HG02885 (cell line): ENCODE data around the gene COG8.

Experiments used
- ATAC-seq: cut with Tn5 transposase; IDR thresholded peaks from one replicate; pipeline ENCODE4 v1.9.1; 2021; ENCODE audit warnings: mild to moderate bottlenecking; ENCODE audit not compliant: unreplicated experiment, poor library complexity

The COG8 gene

DNA sequence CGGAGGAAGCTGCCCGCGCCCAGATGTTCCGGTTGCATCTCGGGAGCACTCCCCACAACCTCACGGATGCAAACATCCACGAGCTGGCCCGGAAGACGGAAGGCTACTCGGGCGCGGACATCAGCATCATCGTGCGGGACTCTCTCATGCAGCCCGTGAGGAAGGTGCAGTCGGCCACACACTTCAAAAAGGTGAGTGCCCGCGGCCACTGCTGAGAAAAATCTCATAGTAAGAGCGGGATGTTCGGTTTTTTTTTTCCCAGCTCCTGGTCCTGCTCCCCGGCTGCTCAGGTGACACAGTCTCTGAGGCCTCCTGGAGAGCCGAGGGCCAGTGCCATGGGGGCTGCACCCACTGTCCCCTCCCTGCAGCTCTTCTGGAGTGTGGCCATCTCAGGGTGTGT is 18.3 kb downstream of the COG8 start:
- ATAC-seq, result no peak

DNA sequence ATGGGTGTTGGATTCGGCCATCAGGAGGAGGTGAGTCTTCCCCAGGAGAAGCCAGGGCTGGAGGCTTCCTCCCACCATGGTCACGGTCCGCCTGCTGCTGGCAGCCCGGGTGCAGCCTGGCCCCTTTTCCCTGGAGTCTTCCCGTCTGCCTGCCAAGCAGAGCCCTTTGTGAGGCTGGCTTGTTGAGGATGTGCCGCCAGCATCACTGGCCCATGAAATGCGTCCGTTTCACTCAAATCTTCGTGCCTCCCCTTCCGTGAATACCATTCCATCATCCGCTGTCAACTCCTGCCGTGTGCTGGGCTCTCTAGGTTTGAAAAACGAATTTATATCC is 18.7 kb downstream of the COG8 start:
- no peak for ATAC-seq

DNA sequence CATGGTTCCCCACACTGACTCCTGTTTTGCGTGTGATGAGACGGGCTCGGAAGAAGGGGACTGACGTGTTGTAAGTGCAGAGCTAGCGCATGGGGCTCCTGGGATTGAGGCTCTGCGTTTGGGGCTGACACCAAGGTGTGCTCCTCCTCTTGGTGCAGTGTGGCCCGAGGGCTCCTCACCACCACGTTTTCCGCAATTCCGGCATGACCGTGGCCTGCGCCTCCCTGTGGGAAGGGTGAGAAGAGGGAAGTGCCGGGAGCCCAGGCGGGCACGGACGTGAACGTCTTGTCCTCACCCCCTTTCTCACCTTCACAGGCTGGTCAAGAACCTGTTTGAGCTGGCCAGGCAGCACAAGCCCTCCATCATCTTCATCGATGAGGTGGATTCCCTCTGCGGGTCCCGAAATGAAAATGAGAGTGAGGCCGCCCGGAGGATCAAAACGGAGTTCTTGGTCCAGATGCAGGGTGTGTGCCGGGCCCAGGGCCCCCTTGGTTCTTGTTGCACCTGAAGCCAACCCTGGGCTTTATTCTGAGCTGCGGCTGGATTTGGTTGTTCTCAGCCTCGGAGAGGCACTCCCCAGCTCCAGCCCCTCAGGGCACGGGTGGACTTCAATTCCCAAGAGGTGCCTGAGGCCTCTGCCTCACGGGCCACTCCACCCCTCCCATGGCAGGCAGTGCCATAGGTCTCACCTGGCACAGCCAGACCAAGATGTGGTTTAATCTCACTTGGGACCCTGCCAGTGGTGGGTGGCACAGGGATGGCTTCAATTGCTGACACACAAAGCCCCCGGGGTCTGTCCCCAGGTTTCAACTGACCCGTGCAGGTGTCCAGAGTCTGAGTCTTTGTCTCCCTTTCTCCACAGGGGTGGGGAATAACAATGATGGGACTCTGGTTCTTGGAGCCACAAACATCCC is 19.3 kb downstream of the COG8 start:
- no peak for ATAC-seq

DNA sequence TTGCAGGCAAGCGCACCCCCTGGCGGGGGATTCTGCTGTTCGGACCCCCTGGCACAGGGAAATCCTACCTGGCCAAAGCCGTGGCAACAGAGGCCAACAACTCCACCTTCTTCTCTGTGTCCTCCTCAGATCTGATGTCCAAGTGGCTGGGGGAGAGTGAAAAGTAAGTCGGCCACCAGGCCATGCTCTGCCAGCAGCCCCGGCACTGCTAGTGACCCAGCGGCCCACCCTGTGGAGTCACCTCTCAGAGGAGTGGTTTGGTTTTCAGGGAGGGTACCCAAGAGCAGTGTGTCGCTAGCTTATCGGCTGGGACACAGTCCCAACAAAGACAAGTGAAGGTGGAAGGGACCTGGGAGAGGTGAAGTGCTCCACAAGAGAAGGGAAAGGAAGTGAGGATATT is 20.0 kb downstream of the COG8 start:
- ATAC-seq, result no peak

DNA sequence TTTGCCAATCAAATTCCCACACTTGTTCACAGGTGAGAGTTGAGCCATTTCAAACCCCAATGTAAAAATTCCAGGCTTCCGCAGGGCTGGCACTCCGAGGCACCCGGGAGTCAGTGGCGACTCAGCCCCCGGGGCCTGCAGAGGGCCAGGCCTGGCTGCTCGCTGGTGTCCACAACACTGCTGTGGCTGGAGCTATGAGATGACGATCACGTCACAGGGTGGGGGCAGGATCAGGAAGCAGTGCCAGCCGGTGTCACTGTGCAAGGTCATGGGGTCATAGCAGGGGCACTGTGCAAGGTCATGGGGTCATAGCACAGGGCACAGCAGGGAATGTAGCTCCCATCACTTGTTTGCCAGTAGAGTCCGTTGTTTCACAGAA is 20.5 kb downstream of the COG8 start:
- no peak for ATAC-seq

DNA sequence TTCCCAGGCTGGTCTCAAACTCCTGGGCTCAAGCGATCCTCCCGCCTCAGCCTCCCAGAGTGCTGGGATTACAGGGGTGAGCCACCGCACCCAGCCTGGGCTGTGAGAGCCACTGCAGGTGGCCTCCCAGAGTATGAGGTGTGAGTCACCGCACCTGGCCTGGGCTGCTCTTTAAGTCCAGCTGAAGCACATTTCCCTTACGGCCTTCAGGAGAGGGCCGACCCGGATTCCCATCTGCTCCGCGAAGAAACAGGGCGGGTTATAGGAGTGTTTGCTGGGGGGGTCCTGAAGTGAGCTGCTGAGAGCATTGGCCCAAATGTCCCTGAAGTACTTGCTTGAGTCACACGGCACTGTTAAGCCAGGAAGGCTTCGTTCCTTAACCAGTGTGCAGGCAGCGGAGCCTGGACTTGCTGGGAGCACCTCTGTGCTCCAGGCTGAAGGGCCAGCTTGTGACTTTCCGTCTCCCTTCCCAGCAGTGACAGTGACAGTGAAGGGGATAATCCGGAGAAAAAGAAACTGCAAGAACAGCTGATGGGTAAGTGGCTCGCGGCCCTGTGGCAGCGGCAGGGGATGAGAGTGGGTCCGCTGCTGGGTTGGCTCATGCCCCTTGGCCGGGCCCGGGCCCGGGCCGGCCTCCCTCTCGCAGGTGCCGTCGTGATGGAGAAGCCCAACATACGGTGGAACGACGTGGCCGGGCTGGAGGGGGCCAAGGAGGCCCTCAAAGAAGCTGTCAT is 21.0 kb downstream of the COG8 start:
- ATAC-seq, result no peak

DNA sequence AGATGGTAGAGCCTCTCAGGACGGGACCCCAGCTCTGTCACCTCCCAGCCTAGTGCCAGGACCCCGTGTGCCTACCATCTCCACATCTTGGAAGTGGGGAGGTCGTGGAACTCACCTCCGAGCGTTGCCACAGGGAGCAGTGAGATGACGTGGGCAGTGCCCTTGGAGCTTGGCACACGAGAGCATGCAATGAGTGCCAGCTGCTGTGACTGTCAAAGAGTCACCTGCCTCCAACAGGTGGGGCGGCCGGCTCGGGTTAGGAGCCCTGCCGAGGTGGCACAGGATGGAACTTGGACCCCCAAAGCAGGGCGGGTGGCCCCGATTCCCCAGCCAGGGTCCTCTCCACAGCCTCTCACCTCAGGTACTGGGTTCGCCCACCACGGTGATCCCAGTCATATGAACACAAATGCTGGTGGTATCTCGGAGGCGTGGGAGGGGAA is 22.7 kb downstream of the COG8 start:
- ATAC-seq, result no peak

DNA sequence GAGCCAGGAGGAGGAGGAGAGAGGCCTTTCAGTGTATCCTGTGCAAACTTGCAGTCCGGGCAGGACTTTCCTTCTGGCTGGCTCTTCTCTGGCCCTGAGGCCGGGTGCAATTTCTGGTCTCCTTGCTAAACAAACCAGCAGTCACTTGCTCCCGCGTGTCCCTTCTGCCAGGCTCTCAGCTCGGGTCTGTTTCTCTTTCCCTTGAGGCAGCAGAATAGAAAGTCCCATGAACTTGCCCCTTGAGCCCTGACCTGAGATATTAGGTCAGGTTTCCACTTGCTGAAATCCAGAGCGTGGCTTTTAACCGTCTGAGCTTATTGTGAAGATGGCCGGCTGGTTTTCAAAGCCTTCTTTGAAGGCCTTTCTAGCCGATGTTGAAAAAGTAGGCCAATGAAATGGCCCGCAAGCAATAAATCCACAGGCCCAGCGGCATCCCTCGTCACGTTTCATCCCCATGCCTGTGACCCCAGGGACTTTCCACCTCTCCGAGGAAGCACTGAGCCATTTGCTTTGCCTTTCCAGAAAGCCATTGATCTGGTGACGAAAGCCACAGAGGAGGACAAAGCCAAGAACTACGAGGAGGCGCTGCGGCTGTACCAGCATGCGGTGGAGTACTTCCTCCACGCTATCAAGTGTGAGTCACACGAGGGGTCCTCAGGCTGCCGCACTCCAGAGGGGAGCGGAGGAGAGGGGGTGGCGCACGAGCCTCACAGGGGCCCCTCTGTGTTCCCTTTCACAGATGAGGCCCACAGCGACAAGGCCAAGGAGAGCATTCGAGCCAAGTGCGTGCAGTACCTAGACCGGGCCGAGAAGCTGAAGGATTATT is 23.7 kb downstream of the COG8 start:
- ATAC-seq, result no peak

DNA sequence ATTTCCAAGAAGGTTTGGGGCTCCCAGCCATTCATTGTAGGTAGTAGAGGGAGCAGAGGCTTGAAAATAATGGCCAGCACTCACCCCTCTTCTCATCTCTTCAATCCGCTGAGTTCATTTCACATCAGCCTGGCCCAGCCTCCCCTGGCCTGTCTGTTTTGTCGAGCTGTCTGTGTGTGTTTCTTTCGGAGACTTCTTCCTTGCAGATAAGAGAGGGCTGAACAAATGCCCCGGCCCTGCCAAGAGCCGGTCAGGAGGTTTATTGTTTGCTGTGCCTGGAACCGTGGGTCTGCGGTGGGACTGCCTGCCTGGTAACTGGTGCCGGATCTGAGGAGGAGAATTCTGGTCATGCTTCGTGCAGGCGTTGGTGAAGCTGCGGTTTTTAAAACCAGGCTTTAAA is 24.8 kb downstream of the COG8 start:
- no peak for ATAC-seq

DNA sequence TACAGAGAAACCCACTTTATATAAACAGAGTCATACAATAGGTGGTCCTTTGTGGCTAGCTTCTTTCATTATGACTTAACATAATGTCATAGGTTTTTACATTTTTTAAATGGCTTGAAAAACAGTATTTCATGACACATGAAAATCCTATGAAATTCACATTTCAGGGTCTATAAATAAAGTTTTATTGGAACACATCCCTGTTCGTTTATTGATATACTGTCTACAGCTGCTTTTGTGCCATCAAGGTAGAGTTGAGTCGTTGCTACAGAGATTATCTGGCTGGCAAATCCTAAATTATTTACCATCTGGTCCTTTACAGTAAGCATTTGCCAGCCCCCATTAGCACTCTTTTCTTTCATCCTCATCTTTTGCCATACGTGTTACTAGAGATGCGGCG is 25.9 kb downstream of the COG8 start:
- no peak for ATAC-seq

DNA sequence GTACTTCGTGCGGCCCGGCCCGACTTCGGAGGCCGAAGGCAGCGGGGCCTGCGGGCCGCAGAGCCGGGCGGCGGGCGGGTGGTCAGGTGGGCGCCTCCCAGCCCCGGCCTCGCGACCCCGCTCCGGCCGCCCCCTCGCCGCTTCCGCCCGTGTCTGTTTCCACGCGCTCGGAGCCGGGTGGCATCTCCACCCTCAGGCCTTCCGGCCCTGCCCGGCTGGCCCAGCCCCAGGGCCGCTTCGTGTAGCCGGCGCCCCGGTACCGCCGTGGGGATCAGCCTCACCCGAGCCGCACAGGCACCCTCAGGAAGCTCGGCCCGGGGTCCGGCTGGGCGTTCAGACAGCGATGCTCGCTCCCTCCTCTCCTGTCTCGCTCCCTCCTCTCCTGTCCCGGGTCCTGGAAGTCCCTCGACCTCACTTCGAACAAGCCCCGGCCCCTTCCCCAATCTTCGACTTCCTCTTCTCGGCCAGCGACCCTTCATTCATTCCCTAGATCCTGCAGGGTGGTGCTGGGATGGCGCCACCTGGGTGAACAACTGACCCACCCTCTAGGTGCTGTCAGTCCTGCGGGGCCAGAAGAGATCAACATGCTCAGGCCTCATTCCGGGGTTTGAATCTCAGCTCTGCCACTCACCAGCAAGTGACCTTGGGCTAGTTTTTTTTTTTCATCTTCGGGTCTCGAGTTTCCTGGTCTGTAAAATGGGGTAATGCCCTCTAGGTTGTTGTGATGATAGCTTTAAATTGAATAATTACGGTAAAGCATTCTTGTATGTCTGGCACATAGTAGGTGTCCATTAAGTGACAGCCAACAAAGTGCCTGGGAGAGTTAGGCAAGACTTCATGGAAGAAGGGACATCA is 27.6 kb downstream of the COG8 start:
- peak; percentile 49 for ATAC-seq

DNA sequence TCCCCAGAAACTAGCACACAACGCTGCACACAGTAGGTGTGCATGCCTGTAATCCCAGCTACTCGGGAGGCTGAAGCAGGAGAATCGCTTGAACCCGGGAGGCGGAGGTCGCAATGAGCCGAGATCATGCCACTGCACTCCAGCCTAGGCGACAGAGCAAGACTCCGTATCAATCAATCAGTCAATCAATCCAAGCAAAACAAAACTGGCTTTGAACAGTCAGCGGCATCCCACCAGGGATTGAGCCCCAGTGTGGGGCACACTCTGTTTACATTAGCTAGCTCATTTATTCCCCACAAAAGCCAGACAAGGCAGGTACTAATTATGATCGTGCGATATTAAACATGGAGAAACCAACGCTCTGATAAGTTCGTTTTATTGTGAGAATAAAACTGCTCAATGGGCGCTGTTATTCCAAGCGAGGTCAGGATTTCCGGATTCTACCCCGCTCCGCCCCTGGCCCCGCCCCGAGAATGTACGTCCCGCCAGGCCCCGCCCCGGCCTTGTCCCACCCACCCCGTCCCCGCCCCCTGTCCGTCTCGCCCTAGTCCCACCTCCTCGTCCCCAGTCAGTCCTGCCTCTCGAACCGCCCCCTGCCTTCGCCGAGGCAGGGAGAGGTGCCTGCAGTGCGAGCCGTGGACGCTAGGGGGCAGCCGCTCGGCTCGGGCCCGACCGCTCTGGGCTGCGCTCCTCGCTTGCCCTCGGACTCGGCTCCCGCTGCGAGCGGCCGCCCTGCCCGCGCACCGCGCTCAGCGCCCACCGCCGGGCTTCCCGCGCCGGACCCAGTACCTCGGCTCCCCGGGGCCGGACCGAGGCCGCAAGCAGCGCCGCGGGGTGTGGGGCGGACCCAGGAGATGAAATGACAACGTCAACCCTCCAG is 28.5 kb downstream of the COG8 start, which contains the start of gene VPS4A:
VPS4A (plus strand) TSS at position 698 of the 880 bp plus-strand sequence; CDS start at position 860, 162 bp downstream.
- ATAC-seq, result peak; percentile 94

DNA sequence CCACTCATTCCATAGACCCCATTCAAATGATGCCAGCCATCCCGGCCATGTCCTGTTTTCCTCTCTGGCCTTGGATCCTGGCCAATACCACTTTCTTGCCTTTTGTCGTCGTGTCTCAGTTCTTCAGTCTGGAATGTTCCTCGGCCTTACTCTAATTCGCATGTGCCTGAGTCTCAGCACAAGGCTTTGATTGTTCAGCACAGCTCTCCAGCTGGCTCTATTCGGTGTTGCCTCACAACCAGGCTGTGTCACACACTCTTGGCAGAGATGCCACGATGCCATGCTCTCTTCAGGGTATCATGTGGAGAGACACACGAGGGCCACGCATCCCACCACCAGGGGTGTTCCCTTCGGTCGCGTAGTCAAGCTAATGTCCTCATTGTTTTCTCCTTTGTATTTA is 30.0 kb downstream of the COG8 start:
- ATAC-seq, result no peak

DNA sequence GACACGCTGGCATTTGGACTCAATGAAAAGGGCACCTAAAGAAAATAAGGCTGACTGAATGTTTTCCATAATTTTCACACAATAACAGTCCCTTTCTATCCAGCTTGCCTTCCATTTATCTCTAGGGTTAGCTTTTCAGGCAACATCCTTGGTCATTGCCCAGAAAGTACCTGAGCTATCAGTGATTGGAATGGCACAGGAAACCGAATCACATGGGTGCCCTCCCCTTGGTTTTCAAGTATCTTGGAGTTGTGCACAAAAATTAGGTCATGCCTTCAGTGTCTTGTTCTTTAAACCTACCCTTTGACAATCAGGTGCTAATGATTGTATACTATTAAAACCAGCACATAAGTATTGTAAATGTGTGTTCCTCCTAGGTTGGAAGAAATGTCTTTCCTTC is 31.5 kb downstream of the COG8 start:
- no peak for ATAC-seq

DNA sequence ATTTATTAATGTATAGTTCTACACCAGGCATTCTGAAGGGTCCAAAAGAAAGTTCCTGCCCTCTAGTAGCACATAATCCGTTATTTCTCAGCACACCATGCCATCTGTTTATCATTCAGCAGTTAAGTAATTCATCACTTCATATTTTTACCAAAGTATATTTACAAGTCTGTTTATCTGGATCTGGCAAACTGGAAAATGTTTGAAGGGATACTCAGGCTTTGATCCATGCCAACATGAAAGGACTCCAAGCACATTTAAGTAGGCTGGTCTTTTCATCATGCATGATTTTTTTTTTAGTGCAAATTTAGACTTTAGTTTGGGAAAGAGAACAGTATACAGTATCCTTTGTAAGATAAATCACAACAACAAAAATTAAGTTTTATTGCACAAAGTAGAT is 32.3 kb downstream of the COG8 start:
- no peak for ATAC-seq

DNA sequence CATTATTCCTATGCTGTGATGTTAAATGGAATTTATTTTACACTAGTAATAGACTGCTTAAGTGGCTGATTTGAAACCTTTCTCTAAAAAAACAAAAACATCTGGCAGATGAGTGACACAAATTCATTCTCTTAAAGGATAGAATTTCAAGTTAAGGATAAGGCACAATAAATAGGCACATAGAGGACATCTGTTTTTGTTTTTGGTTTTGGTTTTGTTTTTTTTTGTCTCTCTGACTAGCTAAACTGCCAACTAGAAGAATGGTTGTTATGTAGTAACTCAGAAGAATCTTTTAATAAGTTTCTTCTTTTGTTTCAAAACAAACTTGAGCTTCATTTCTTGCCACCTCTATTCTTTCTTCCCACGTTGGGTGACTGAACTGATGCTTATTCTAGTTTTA is 33.3 kb downstream of the COG8 start:
- ATAC-seq, result no peak

DNA sequence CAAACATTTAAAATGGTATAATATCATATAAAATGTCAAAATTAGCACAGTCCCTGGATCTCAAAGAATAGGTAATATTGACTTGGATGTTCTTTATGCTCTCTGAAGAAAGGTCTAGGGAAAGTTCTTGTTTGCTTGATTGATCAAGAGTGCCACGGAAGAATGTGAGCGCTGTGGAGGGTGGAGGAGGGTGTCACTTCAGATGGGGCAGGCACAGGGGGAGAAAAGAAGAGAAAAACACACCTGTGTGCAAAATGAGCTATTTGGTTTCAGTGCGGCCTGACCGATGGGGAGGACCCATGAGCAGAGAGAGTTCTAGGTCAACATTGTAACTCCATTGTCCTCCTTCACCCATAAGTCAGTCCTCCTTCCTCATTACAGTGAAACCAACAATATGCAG is 37.1 kb downstream of the COG8 start:
- no peak for ATAC-seq

DNA sequence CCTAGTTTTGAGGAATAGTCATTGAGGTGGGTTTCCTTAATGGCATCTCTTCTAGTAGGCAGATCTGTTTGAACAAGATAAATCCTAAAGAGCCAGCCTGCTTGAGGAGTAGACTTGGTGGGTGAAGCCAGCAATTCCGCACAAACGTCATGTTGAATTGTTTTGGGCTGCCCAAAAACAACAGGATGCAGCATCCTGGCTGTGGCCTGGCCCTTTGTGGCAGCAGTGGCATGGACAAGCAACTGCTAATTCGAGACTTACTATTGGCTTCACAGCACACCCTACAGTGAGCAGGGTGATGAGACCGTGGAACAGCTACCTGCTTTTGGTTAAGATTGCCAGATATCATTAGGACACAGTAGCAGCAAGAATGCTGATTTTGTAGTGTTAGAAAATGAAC is 37.5 kb downstream of the COG8 start:
- ATAC-seq, result no peak

DNA sequence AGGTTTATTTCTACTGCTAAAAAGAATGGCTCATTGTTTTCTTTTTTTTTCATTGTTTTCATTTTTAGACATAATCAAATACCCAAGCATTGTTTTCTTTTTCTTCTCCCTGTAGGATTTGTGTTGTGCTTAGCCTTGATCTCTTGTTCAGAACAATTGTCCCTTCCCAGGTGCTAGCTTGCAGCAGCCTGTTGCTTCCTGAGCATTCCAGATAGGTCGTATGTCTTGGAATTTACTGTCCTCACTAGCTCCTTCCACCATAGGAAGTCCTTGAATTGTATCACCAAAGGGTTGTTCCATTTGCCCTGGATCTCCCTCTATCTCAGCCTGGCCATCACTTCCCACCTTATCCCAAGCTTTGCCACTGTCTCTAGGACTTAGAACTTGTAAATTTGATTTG is 38.2 kb downstream of the COG8 start:
- ATAC-seq, result no peak
